Measurements from ENCODE around the gene MYADML2.

The MYADML2 gene

GRCh38 chr17:81935709-81936084 lies 11.3 kb downstream of the MYADML2 start:
- no peak for DNase-seq

DNA sequence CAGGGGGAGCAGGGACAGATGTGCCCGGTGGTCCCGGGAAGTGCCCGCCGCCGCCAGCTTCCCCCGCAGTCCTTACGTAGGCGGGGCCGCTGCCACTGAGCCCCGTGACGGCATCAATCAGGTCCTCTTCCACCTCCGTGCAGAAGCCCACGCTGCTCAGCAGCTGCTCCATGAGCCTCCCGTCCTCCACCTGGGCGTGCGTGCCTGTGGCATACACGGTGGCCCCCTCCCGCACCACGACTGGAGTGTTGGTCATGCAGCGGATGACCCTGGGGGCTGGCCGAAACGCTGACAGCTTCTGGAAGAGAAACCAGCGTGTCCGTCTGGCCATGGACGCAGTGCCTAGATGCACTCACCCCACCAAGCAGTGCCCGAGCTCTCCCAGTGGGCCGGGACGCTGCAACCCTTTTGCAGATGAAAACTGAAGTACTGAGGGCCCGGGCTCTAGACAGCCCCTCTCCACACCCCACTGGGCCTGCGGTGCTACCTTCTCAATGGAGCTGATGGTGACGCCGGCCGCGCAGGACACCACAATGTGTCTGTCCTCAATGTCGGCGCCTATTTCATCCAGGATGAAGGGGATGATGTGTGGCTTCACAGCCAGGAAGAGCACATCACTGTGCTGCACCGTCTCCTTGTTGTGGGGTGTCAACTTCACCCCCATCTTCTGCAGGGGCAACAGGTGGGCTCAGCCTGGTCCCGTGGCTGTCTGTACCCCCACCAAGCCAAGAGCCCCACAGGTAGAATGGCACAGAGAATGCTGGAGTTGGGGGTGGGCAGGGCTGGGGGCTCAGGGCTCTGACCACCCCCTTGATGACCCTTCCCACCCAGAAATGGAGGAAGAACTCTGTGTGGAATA lies 12.0 kb downstream of the MYADML2 start:
- DNase-seq: no peak

DNA sequence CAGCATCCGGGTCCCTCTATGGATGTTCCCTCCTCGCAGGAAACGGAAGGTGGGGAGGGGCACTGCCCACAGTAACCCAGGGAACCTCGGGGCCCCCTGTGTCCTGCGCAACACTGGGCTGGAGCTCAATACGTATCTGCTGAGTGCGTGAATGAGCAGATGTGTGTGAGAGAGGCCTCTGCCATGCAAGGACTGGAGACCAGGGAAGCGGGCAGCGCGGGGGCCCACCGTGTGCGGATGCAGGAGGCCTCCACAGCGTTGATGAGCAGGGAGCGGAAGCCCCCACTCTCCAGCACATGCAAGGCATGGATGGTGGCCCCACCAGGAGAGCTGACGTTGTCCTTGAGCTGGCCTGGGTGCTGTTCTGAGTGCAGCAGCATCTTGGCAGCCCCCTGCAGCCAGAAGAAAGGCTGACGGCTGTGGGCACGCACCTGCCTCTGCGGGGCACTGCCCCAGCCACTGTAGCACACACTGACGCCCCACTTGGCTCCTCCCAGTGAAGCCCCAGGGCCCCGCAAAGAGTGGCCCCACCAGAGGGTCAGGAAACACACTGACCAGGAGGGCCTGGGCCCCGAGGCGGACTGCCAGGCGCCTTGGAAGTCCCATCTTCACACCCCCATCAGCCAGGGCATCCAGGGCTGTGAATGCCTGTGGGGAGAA lies 12.8 kb downstream of the MYADML2 start:
- DNase-seq: no peak

DNA sequence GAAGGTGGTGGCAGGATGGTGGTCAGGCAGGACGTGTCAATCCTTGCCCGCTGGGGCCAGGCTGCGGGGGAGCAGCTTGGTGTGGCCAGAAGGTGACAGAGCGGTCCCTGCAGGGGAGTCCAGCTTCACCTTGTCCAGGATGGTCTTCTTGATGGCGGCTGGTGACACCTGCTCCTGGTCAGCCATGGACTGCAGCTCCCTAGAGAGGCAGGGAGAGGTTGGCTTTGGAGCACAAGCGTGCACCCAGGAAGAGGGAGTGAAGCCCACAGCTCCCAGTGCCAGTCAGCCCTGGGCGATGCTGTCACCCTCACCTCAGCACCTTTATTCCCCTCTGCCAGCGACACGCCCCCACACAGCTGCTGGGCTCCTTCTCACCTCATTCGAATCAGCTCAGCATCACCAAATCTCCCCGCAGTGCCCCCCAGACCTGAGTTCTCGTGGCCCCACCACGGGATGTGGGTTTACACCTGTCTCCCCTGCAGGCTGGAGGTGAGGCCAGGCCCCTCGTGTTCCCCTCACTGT lies 13.8 kb downstream of the MYADML2 start:
- no peak for DNase-seq

- DNase-seq: no peak
These were observed 14.6 kb downstream of the MYADML2 start for GRCh38 chr17:81932333-81932983.

DNA sequence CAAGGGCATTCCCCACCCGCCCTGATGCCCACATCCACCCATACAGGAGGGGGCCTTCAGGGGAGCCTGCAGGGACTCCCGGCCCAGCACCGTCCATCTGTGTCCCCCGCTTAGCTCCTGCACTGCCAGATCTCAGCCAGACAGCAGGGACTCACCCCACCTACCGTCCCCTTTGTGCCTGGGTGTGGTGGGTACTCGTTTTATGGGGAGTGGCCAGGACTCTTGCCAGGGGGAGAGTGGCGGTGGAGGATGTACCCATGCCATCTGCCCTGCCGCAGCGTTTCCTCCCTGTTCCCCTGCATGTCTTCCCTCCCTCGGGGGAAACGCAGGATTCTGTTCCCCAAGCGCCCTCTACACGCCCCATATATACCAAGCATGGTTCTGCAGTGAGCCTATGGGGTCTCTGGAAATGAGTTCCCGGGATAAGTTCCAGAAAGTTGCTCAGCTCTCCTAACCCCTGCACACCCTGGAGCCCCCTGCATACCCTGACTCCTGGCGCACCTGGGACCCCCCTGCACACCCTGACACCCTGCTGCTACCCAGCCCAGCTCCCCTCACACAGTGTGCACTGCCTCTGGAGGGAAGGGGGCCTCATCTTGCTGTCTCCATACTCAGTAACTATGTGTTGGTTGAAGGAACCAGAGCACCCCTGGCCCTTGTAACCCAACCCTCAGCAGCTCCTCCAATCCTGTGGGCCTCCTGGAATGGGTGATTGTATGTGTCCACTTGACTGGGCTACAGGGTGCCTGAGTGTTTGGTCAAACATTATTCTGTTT lies 15.3 kb downstream of the MYADML2 start:
- DNase-seq: no peak

DNA sequence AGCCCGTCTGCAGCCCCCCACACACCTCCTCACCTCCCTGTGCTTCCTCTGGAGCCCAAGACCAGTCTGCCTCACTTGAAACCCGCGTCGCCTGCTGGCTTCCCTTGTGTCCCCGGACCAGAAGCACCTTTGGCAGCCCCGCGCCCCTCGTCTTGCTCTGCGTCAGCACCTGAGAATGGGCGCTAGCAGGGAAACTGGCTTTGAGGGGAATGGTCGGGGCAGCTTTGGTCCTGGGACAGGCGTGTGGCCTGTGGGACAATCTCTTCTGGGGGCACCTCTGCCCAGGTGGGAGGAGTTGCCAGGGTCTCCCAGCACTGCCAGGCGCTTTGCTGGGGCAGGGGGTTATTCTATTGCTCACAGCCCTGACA lies 15.9 kb downstream of the MYADML2 start:
- no peak for DNase-seq

DNA sequence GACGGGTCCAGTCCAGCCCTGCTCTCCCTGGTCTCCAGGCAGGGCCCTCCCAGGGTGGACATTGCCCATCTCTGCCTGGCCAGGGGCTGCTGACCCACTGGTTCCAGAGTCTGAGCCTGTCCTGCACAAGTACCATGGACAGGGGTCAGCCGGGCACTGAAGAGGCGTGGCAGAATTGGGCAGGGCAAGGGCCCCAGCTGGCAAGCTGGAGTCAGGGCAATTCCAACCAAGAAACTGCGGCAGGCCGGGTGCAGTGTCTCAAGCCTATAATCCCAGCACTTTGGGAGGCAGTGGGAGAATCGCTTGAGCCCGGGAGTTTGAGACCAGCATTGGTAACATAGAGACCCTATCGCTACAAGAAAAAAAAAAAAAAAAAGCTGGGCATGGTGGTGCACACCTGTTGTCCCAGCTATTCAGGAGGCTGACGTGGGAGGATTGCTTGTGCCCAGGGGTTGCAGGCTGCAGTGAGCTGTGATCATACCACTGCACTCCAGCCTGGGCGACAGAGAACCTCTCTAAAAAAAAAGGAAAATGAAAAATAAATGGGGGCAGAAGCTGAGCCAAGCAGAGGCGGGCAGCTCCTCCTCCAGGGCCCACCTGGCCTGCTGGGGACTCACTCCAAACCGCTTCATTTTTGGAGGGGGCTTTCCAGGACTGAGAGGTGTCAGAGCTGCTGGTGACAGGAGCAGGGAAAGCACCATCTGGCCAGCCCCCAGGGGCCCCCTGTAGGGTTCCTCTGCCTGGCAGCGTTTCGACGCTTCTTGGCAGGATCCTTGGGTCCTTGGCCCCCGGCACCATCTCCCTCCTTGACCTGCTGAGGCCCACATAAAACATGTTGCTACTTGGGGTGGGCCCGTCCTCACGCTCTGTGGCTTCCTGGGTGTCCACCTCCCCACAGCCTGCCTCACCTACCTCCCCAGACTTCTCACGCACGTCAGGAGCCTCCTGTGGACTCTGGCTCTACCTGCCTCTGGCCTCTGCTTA lies 16.6 kb downstream of the MYADML2 start:
- no peak for DNase-seq

DNA sequence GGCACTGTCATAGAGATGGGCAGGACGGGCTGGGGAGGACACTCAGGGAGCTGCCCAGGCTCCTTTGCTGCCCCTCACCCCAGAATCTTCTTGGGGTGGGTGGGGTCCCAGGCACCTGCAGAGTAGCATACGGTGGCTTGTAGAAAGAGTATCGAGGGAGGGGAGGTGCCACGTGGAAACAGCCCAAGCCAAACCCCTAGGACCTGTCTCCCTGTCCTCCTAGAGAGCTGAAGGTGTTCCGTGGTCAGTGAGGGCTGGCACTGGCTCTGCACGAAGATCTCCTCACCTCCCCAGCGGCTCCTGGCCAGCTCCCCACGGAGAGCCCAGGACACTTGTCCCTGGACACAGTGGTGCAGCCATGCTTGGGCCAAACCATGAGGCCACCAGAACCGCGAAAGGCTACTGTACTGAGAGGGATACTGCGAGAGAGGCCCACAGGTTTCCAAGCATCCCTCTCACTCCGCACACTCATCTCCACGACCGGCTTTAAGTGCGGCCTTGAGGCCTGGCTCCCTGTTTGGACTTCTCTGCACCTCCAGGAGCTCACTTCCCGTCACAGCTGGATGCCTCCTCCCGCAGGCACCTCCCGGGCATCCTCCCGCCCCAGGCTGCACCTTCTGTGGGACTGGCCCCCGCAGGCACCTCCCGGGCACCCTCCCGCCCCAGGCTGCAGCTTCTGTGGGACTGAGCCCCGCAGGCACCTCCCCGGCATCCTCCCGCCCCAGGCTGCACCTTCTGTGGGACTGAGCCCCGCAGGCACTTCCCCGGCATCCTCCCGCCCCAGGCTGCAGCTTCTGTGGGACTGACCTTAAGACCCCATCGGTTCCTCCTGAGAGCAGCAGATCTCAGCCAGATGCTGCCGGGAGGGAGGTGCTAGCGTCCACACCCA lies 17.5 kb downstream of the MYADML2 start:
- DNase-seq: no peak

GRCh38 chr17:81928544-81929252 lies 18.3 kb downstream of the MYADML2 start:
- DNase-seq: no peak

- DNase-seq: peak; percentile 87
These were observed 19.1 kb downstream of the MYADML2 start, which contains the start of gene MAFG for GRCh38 chr17:81927653-81928543. Gene MAFG (minus strand): TSS chr17:81927735. CDS start chr17:81923185, 4,550 bp downstream.

GRCh38 chr17:81927152-81927652 lies 19.8 kb downstream of the MYADML2 start:
- no peak for DNase-seq

DNA sequence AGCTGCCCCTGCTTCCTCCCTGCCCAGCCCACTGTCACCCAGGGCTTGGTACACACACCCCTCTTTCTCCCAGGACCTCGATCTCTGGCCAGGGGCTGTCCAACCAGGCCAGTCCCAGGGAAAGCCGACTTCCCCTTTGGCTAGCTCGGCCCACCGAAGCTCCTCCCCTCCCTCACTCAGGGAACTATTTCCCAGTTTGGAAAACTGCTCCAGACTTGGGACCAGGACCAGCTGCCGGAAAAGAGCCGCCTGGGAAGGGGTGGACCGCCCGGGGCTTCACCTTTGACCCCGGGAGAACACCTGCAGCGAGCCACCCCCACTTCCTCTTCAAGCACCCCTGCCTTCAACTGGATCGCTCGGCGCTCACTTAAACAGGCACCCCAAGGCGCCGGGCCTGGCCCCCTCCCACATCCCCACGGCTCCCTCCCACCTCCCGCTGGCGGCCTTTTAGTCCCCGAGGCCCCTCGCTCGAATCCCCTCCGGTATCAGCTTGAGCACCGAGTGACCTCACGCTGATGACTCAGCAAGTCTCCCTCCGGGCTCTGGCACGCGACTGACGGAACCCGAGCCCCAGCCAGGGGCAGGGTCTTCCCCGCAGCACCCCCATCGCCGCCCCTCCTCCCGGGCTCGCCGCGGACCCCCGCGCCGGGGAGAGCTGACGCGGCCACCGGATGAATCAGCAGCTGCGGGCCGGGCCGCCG lies 20.4 kb downstream of the MYADML2 start:
- peak; percentile 48 for DNase-seq

GRCh38 chr17:81925860-81926450 lies 21.1 kb downstream of the MYADML2 start:
- no peak for DNase-seq

DNA sequence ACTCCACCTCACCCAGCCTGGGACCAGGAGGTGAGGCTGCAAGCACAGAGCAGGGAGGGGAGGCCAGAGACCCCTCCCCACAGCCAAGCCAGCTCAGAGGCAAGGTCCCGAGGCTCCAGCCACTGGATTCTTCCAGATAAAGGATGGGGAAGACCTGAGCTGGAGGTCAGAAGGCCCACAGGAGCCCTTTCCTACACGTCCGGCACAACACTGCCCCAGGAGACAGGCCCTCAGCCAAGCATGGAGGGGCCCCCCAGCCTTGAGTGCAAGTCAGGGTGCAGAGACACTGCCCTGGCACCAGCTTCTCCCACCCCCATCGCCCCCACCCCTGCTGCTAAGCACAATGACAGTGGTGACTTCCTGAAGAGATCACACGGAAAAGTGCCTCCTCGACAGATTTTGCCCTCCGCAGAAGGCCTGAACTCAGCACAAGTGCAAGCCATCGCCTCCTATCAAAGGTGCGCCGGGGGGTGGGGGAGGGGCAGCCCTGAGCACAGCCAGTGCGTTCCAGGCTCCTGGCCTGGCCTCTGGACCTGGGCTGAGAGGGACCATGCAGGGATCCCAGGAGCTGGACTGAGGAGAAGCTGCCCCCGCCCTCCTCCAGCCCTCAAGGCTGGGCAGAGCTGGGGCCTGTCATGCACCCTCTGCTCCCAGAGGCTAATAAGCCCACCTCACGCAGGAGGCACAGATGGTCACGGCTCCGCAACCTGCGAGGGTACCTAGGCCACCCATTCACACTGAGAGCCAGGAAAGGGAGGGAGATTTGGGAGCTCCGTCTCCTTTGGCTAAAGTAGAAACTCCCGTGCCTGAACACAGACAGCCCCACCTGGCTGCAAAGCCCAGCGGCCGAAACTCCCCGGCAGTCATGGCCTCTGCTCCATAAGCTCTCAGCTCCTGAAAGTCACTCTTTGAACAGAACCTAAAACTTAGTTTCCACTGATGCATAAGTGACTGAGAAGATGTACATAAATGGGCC lies 22.2 kb downstream of the MYADML2 start:
- DNase-seq: no peak
